Measurements from ENCODE around the gene AHCYL1. TPM values are rescaled to one million over a fixed set of nuclear protein-coding genes. Genes with fewer than 3 reads are reported as not detected.

Gene AHCYL1
- total RNA-seq, 1 experiment from 2014 or later, result 89.0 TPM

DNA sequence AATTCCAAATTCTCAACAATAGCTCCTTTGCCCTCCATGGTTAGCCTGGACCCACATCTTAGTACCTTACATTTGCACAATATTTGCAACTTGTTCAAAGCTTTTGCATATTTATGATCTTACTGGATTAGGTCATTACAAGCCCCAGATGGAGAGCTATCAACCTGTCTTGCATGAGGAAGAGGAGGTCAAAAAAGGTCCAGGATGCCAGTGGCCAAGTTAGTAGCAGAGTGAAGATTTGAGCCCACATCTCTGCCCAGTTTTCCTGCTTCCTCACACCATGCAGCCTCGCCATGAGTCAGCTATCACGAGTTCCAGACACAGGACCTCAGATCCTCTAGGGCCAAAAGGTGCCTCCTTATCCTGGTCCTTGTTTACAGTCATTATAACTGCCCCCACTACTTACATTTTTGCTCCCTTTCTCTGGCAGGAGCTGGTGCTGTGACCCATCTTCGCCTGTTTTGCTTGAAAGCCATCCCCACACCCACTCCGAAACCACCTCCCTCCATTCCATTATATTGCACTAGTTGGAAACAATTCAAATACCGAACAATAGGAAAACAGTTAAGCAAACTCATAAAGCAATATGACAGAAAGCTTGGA is 5.0 kb upstream of the AHCYL1 start:
- Histone ChIP-seq H3K9ac (ENCODE audit: extremely low read depth, insufficient read length, low read length) (no peak overlapping the region), H4K5ac (ENCODE audit: insufficient read length, low read depth, low read length) (no peak overlapping the region), H3K56ac (ENCODE audit: insufficient read length, low read depth, low read length) (no peak overlapping the region), H3K18ac (ENCODE audit: insufficient read length, low read depth, low read length) (no peak overlapping the region), H3K27ac (ENCODE audit: insufficient read length, low read depth, low read length) (no peak overlapping the region), H3K4me1 (ENCODE audit: insufficient read depth, low read length) (0 out of 2 replicates have a peak, but pooled peaks cover 3% of the 10 kb centered on the region), H4K8ac (replicated peaks; ENCODE audit: insufficient read length, low read depth, low read length) (no peak overlapping the region), H2AFZ (ENCODE audit: low read length) (no peak overlapping the region), H3K4me2 (ENCODE audit: insufficient read depth, insufficient read length, low read length) (no peak overlapping the region), H3T11ph (ENCODE audit: low read length) (no peak overlapping the region), H4K91ac (ENCODE audit: insufficient read length, low read depth, low read length) (no peak overlapping the region), H2AK5ac (ENCODE audit: insufficient read length, low read length) (no peak overlapping the region), H2BK15ac (ENCODE audit: low read depth, low read length) (no peak overlapping the region), H4K20me1 (ENCODE audit: control insufficient read depth, insufficient read depth, insufficient read length) (no peaks in the 10 kb centered on the region), H3K9me3 (ENCODE audit: control insufficient read depth, low read depth, low read length) (no peaks in the 10 kb centered on the region), H2BK120ac (ENCODE audit: low read depth, low read length, poor library complexity, severe bottlenecking) (no peak overlapping the region), H3K79me2 (ENCODE audit: insufficient read depth, low read length) (no peaks in the 10 kb centered on the region), H3K79me1 (ENCODE audit: insufficient read depth, low read depth, low read length, poor library complexity, severe bottlenecking) (no peaks in the 10 kb centered on the region), H3K27me3 (ENCODE audit: insufficient read depth, low read length) (no peaks in the 10 kb centered on the region), H2BK12ac (ENCODE audit: insufficient read length, low read depth, low read length) (no peak overlapping the region), H2BK20ac (ENCODE audit: low read depth, low read length, poor library complexity, severe bottlenecking) (no peak overlapping the region), H3K23me2 (ENCODE audit: insufficient read length, low read depth, low read length, poor library complexity, severe bottlenecking) (no peaks in the 10 kb centered on the region), H2BK5ac (ENCODE audit: insufficient read length, low read length) (no peak overlapping the region), H3K4ac (ENCODE audit: low read depth, low read length) (no peak overlapping the region), H3K14ac (ENCODE audit: insufficient read depth, low read length) (no peak overlapping the region), H3K23ac (ENCODE audit: insufficient read length, low read depth, low read length) (no peak overlapping the region)
- Mint-ChIP-seq H3K27ac (no peak overlapping the region), H3K4me3 (no peak overlapping the region), H3K9me3 (no peaks in the 10 kb centered on the region), H3K36me3 (ENCODE audit: insufficient read depth in 1 of 3, low read depth in 3 of 3) (no peaks in the 10 kb centered on the region), H3K27me3 (ENCODE audit: low read depth) (peaks cover 5% of the 10 kb centered on the region), H3K4me1 (peaks cover 11 to 24% of the 10 kb centered on the region in 2 experiments)
- DNase-seq, result no peak
- TF ChIP-seq, protein P1, sequence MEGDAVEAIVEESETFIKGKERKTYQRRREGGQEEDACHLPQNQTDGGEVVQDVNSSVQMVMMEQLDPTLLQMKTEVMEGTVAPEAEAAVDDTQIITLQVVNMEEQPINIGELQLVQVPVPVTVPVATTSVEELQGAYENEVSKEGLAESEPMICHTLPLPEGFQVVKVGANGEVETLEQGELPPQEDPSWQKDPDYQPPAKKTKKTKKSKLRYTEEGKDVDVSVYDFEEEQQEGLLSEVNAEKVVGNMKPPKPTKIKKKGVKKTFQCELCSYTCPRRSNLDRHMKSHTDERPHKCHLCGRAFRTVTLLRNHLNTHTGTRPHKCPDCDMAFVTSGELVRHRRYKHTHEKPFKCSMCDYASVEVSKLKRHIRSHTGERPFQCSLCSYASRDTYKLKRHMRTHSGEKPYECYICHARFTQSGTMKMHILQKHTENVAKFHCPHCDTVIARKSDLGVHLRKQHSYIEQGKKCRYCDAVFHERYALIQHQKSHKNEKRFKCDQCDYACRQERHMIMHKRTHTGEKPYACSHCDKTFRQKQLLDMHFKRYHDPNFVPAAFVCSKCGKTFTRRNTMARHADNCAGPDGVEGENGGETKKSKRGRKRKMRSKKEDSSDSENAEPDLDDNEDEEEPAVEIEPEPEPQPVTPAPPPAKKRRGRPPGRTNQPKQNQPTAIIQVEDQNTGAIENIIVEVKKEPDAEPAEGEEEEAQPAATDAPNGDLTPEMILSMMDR (conservative IDR thresholded peaks at IDR 0.05), result no peak
- WGBS (ENCODE audit: extremely low coverage, insufficient read length, low lambda C conversion rate), result no CpG with 5 or more reads among the region's 5 CpGs

All from H9 (cell line).